ENCODE results near the gene PATJ. TPM values are rescaled to one million over a fixed set of nuclear protein-coding genes. Genes with fewer than 3 reads are reported as not detected.
A peak's percentile ranks its signal among the peaks of the same experiment; 100 is the strongest.
"Not testable (repeated sequence)": the region's sequence is repeated elsewhere in the genome, so short reads cannot be mapped to it uniquely, and the experiment has no call there.

Gene PATJ
- total RNA-seq, 2 donors from 2014 or later, result 74.3 to 81.7 TPM

DNA sequence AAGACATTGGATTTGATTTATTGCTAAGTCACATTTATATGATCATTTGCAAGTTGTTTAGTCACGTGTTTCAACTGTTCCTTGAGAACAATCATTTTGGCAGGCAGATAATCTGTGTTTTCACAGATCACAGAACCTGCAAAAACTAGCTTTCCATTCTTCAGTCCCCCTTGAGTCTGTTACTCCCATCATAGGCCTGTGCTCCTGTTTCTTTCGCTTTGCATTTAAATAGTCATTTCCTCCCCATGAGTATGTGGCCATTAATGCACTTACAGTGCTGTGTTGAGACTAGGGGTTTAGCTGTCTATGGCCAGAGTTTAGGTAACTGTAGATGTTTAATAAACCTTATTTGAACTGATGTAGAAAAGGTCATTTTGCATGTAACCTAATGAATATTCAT lies 214.5 kb downstream of the PATJ start:
- peaks cover 19% of the 10 kb centered on the region for H3K4me1 Mint-ChIP-seq
- Histone ChIP-seq H3K9ac (ENCODE audit: extremely low read depth, low read length, poor library complexity, severe bottlenecking) (no peak overlapping the region), H3K4me1 (ENCODE audit: control insufficient read depth, insufficient read depth, low read length) (peaks cover 3% of the 10 kb centered on the region), H3K27ac (ENCODE audit: low read depth, low read length) (no peak overlapping the region), H3K36me3 (ENCODE audit: control insufficient read depth, insufficient read depth, low read length) (no peaks in the 10 kb centered on the region), H3K27me3 (ENCODE audit: control insufficient read depth, insufficient read depth, low read length, poor library complexity, severe bottlenecking) (no peaks in the 10 kb centered on the region), H3K9me3 (ENCODE audit: control insufficient read depth, low read length) (no peaks in the 10 kb centered on the region), H3K4me3 (ENCODE audit: low read length) (no peak overlapping the region)
- H3K27ac Mint-ChIP-seq, result peak overlapping the region; percentile 8
- H3K36me3 Mint-ChIP-seq (ENCODE audit: low read depth), result peaks cover 16% of the 10 kb centered on the region
- TF ChIP-seq, protein P1, sequence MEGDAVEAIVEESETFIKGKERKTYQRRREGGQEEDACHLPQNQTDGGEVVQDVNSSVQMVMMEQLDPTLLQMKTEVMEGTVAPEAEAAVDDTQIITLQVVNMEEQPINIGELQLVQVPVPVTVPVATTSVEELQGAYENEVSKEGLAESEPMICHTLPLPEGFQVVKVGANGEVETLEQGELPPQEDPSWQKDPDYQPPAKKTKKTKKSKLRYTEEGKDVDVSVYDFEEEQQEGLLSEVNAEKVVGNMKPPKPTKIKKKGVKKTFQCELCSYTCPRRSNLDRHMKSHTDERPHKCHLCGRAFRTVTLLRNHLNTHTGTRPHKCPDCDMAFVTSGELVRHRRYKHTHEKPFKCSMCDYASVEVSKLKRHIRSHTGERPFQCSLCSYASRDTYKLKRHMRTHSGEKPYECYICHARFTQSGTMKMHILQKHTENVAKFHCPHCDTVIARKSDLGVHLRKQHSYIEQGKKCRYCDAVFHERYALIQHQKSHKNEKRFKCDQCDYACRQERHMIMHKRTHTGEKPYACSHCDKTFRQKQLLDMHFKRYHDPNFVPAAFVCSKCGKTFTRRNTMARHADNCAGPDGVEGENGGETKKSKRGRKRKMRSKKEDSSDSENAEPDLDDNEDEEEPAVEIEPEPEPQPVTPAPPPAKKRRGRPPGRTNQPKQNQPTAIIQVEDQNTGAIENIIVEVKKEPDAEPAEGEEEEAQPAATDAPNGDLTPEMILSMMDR (conservative IDR thresholded peaks at IDR 0.05), result no peak
- 56 to 67% methylated on average over 1 to 2 of the region's 2 CpGs for WGBS, 2 experiments (ENCODE audit: insufficient coverage in 1 of 2, insufficient read length in 1 of 2)
- no peaks in the 10 kb centered on the region for H3K27me3 Mint-ChIP-seq (ENCODE audit: insufficient read depth)
- no peak overlapping the region for H3K4me3 Mint-ChIP-seq
- no peaks in the 10 kb centered on the region for H3K9me3 Mint-ChIP-seq
- no peak for DNase-seq

GRCh38 chr1:61961009-61961408 lies 218.7 kb downstream of the PATJ start:
- Histone ChIP-seq H3K27me3 (ENCODE audit: control insufficient read depth, insufficient read depth, low read length, poor library complexity, severe bottlenecking) (no peaks in the 10 kb centered on the region), H3K9me3 (ENCODE audit: control insufficient read depth, low read length) (no peaks in the 10 kb centered on the region), H3K9ac (ENCODE audit: extremely low read depth, low read length, poor library complexity, severe bottlenecking) (no peak overlapping the region), H3K4me1 (ENCODE audit: control insufficient read depth, insufficient read depth, low read length) (no peaks in the 10 kb centered on the region), H3K4me3 (ENCODE audit: low read length) (no peak overlapping the region), H3K36me3 (ENCODE audit: control insufficient read depth, insufficient read depth, low read length) (no peaks in the 10 kb centered on the region), H3K27ac (ENCODE audit: low read depth, low read length) (no peak overlapping the region)
- 94 to 95% methylated on average over 2 to 3 of the region's 3 CpGs for WGBS, 2 experiments (ENCODE audit: insufficient coverage in 1 of 2, insufficient read length in 1 of 2)
- Mint-ChIP-seq H3K27ac (no peak overlapping the region), H3K27me3 (ENCODE audit: insufficient read depth) (no peaks in the 10 kb centered on the region), H3K4me3 (no peak overlapping the region), H3K36me3 (ENCODE audit: low read depth) (peaks cover 29% of the 10 kb centered on the region), H3K4me1 (peaks cover 10% of the 10 kb centered on the region), H3K9me3 (no peaks in the 10 kb centered on the region)
- TF ChIP-seq, protein P1 (conservative IDR thresholded peaks at IDR 0.05), result no peak
- DNase-seq, result no peak

DNA sequence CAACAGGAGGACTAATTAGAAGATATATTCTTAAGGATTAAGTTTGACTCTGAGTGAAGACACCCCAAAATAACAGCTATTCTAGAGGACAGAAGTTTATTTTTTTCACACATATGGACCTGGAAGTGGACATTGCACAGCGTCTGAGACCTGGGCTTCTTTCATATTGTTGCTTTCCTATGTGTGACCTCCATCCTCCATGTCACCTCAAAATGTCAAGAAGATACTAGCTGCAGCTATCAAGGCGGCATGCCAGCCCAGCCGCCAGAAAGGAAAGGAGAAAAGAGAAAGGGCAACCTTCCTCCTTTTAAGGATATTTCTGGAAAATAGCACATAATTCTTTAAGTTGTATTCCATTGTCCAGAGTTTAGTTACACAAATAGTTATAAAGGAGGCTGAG lies 220.4 kb downstream of the PATJ start:
- no peak overlapping the region for H3K4me3 ChIP-seq (ENCODE audit: low read length)
- H3K27ac Mint-ChIP-seq, result no peak overlapping the region
- peaks cover 8% of the 10 kb centered on the region for H3K4me1 Mint-ChIP-seq
- TF ChIP-seq, protein P1 (conservative IDR thresholded peaks at IDR 0.05), result no peak
- no peak overlapping the region for H3K4me3 Mint-ChIP-seq
- WGBS, 2 experiments (ENCODE audit: insufficient coverage in 1 of 2, insufficient read length in 1 of 2), result 95% methylated on average over 3 of the region's 3 CpGs; no CpG with 5 or more reads in 1 of the 2 experiments
- no peaks in the 10 kb centered on the region for H3K9me3 ChIP-seq (ENCODE audit: control insufficient read depth, low read length)
- H3K9me3 Mint-ChIP-seq, result no peaks in the 10 kb centered on the region
- H3K4me1 ChIP-seq (ENCODE audit: control insufficient read depth, insufficient read depth, low read length), result no peaks in the 10 kb centered on the region
- no peak for DNase-seq
- peaks cover 31% of the 10 kb centered on the region for H3K36me3 Mint-ChIP-seq (ENCODE audit: low read depth)
- no peak overlapping the region for H3K27ac ChIP-seq (ENCODE audit: low read depth, low read length)
- no peak overlapping the region for H3K9ac ChIP-seq (ENCODE audit: extremely low read depth, low read length, poor library complexity, severe bottlenecking)
- H3K36me3 ChIP-seq (ENCODE audit: control insufficient read depth, insufficient read depth, low read length), result no peaks in the 10 kb centered on the region
- no peaks in the 10 kb centered on the region for H3K27me3 Mint-ChIP-seq (ENCODE audit: insufficient read depth)
- no peaks in the 10 kb centered on the region for H3K27me3 ChIP-seq (ENCODE audit: control insufficient read depth, insufficient read depth, low read length, poor library complexity, severe bottlenecking)

DNA sequence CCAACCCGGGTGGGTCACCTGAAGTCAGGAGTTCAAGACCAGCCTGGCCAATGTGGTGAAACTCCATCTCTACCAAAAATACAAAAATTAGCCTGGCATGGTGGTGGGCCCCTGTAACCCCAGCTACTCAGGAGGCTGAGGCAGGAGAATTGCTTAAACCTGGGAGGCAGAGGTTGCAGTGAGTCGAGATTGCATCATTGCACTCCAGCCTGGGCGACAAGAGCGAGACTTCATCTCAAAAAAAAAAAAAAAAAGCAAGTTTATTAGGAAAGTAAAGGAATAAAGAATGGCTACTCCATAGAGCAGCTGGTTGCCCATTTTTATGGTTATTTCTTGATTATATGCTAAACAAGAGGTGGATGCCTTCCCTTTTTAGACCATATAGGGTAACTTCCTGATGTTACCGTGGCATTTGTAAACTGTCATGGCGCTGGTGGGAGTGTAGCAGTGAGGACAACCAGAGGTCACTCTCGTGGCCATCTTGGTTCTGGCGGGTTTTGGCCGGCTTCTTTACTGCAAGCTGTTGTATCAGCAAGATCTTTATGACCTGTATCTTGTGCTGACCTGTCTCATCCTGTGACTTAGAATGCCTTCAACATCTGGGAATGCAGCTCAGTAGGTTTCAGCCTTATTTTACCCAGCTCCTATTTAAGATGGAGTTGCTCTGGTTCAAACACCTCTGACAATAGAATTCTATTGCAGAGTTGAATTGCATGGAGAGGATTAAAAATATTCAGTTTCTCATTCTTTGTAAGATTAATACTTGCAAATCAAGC lies 224.4 kb downstream of the PATJ start:
- not testable (repeated sequence) for H3K27me3 ChIP-seq (ENCODE audit: control insufficient read depth, insufficient read depth, low read length, poor library complexity, severe bottlenecking); H3K9me3 ChIP-seq (ENCODE audit: control insufficient read depth, low read length); DNase-seq; H3K9me3 Mint-ChIP-seq; H3K27ac Mint-ChIP-seq; H3K4me1 ChIP-seq (ENCODE audit: control insufficient read depth, insufficient read depth, low read length); H3K27ac ChIP-seq (ENCODE audit: low read depth, low read length); H3K27me3 Mint-ChIP-seq (ENCODE audit: insufficient read depth); H3K4me3 Mint-ChIP-seq; H3K4me3 ChIP-seq (ENCODE audit: low read length); H3K36me3 ChIP-seq (ENCODE audit: control insufficient read depth, insufficient read depth, low read length); H3K9ac ChIP-seq (ENCODE audit: extremely low read depth, low read length, poor library complexity, severe bottlenecking)
- peaks cover 13% of the 10 kb centered on the region for H3K4me1 Mint-ChIP-seq
- WGBS, 2 experiments (ENCODE audit: insufficient coverage in 1 of 2, insufficient read length in 1 of 2), result 95 to 96% methylated on average over 7 to 9 of the region's 9 CpGs
- H3K36me3 Mint-ChIP-seq (ENCODE audit: low read depth), result peaks cover 29% of the 10 kb centered on the region

Measured in endodermal cell (in vitro differentiated cells).